ENCODE data around the gene ZBTB40.

DNA sequence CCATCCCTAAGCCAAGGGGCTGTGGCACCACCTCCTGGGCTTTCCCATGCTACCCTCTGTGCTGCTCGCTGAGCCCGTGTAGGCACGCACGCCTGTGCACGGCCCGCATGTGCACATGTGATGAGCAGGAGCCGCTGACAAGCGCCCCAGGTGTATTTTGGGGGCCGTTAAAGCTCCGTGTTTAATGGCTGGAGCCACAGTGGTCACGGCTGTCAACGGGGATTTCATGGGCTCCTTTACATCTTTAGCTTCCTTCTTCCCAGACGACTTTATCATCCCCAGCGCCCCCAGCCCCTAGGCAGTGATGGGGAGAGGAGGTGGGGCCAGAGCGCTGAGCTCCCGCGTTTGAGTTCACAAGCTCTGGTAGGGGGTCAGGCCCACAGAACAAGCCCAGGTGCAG, 99.9 kb downstream of the ZBTB40 start:
- no peak for TF ChIP-seq POLR2A (IDR thresholded peaks at IDR 0.05)
- TF ChIP-seq, protein P1, sequence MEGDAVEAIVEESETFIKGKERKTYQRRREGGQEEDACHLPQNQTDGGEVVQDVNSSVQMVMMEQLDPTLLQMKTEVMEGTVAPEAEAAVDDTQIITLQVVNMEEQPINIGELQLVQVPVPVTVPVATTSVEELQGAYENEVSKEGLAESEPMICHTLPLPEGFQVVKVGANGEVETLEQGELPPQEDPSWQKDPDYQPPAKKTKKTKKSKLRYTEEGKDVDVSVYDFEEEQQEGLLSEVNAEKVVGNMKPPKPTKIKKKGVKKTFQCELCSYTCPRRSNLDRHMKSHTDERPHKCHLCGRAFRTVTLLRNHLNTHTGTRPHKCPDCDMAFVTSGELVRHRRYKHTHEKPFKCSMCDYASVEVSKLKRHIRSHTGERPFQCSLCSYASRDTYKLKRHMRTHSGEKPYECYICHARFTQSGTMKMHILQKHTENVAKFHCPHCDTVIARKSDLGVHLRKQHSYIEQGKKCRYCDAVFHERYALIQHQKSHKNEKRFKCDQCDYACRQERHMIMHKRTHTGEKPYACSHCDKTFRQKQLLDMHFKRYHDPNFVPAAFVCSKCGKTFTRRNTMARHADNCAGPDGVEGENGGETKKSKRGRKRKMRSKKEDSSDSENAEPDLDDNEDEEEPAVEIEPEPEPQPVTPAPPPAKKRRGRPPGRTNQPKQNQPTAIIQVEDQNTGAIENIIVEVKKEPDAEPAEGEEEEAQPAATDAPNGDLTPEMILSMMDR (IDR thresholded peaks at IDR 0.05), result no peak

Measured in esophagus squamous epithelium (tissue), 4 donors.